ENCODE data around the gene GRIK5. TPM values are rescaled to one million over a fixed set of nuclear protein-coding genes. Genes with fewer than 3 reads are reported as not detected.

Gene GRIK5
- total RNA-seq, 2 experiments from 2014 or later, result 0.73 to 1.3 TPM

GRCh38 chr19:42053037-42053935 is 16.7 kb downstream of the GRIK5 start:
- no peaks in the 10 kb centered on the region for H3K79me2 ChIP-seq (ENCODE audit: insufficient read depth, low read depth, low read length)
- no peaks in the 10 kb centered on the region for H4K20me1 ChIP-seq (ENCODE audit: insufficient read depth, low read length)
- H3K4me1 ChIP-seq (ENCODE audit: insufficient read depth, low read length, poor library complexity, severe bottlenecking), result no peaks in the 10 kb centered on the region
- ChIA-PET CTCF (ENCODE audit: unreplicated experiment) (no interaction called here), POLR2A (no interaction called here)
- H3K36me3 ChIP-seq (ENCODE audit: insufficient read depth, low read length), result no peaks in the 10 kb centered on the region
- no peaks in the 10 kb centered on the region for H3K9me3 ChIP-seq (ENCODE audit: low read length)
- TF ChIP-seq CTCF (conservative IDR thresholded peaks at IDR 0.05; ENCODE audit: low read length) (no peak), EZH2phosphoT487 (IDR thresholded peaks at IDR 0.05; ENCODE audit: borderline replicate concordance, low read depth, low read length) (no peak)
- H3K9me2 ChIP-seq (ENCODE audit: insufficient read depth, low read length), result no peaks in the 10 kb centered on the region
- H3K4me3 ChIP-seq (ENCODE audit: low read depth, low read length, poor library complexity, severe bottlenecking), result no peak overlapping the region
- intact Hi-C loops (cut with micrococcal nuclease; ENCODE audit: unreplicated experiment), result no loop called here
- H3K27ac ChIP-seq (ENCODE audit: low read depth, low read length, poor library complexity, severe bottlenecking), result no peak overlapping the region
- no peak overlapping the region for H3K4me2 ChIP-seq (ENCODE audit: low read length)
- BruUV-seq (replicated peaks), result no TSS peak
- no peak overlapping the region for H2AFZ ChIP-seq (ENCODE audit: low read length)
- DNase-seq (ENCODE audit: low spot score), result no peak

GRCh38 chr19:42052241-42052863 is 17.7 kb downstream of the GRIK5 start:
- DNase-seq (ENCODE audit: low spot score), result no peak
- no peaks in the 10 kb centered on the region for H3K36me3 ChIP-seq (ENCODE audit: insufficient read depth, low read length)
- no peak overlapping the region for H2AFZ ChIP-seq (ENCODE audit: low read length)
- H3K9me2 ChIP-seq (ENCODE audit: insufficient read depth, low read length), result no peaks in the 10 kb centered on the region
- no TSS peak for BruUV-seq (replicated peaks)
- no peak overlapping the region for H3K4me2 ChIP-seq (ENCODE audit: low read length)
- no peaks in the 10 kb centered on the region for H3K79me2 ChIP-seq (ENCODE audit: insufficient read depth, low read depth, low read length)
- CTCF ChIA-PET (ENCODE audit: unreplicated experiment), result no interaction called here
- H3K4me1 ChIP-seq (ENCODE audit: insufficient read depth, low read length, poor library complexity, severe bottlenecking), result no peaks in the 10 kb centered on the region
- POLR2A ChIA-PET, result no interaction called here
- H3K27ac ChIP-seq (ENCODE audit: low read depth, low read length, poor library complexity, severe bottlenecking), result no peak overlapping the region
- TF ChIP-seq EZH2phosphoT487 (IDR thresholded peaks at IDR 0.05; ENCODE audit: borderline replicate concordance, low read depth, low read length) (no peak), CTCF (conservative IDR thresholded peaks at IDR 0.05; ENCODE audit: low read length) (no peak)
- H3K4me3 ChIP-seq (ENCODE audit: low read depth, low read length, poor library complexity, severe bottlenecking), result no peak overlapping the region
- no peaks in the 10 kb centered on the region for H4K20me1 ChIP-seq (ENCODE audit: insufficient read depth, low read length)
- no peaks in the 10 kb centered on the region for H3K9me3 ChIP-seq (ENCODE audit: low read length)
- intact Hi-C loops (cut with micrococcal nuclease; ENCODE audit: unreplicated experiment), result no loop called here

All from OCI-LY7 (cell line).